Fibroblast of mammary gland (primary cell): Measurements from ENCODE around the gene RBM15B.

Experiments used
- DNase-seq: peaks from one replicate; pipeline ENCODE4 v3.0.0-alpha.2; 2010; ENCODE audit warnings: low read depth
- H3K4me3 ChIP-seq: 2 replicates; pipeline ENCODE4 v1.5.1; 2011; ENCODE audit warnings: low read depth, mild to moderate bottlenecking, low read length, moderate library complexity; ENCODE audit not compliant: control insufficient read depth
- TF ChIP-seq, protein P1 (sequence below): conservative IDR thresholded peaks from 2 replicates; pipeline ENCODE4 v1.5.1; 2011; ENCODE audit warnings: low read depth, low read length, inconsistent platforms; ENCODE audit not compliant: control insufficient read depth, insufficient read depth

Gene RBM15B

DNA sequence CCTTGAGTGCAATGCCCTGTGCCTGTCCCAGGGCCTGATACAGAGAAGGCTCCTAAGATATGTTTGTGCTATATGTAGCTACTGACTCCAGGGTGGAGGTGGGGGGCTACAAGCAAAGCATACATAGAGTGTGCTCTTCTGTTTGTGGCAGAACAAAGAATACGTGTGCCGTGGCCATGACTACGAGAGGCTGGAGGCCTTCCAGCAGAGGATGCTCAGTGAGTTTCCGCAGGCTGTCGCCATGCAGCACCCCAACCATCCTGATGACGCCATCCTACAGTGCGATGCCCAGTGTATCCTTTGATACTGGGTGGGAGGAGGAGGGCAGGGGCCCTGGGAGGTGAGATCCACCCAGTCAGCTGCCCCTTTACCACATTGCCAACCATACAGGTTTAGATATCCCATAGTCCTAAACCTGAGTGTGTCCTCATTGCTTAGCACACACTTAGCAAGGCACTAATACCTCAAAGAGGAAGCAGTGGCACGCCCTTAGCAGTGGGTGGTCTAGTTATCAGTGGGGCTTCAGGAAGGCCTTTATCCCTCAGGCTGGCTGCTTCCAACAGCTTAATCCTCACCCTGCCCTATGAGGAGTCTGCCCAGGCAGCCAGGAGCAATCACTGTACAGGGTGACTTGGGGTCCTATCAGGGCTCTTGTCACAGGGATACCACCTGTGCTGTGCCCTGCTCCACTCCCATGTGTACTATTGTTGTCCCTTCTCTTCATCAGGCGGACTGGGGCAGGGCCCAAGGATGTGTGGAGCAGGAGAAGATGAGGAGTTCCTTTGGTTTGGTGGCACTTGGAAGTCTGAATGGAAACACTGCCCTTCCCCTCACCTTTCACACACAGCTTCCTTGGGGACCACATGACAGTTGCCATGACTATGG lies 36.1 kb upstream of the RBM15B start:
- TF ChIP-seq, protein P1, sequence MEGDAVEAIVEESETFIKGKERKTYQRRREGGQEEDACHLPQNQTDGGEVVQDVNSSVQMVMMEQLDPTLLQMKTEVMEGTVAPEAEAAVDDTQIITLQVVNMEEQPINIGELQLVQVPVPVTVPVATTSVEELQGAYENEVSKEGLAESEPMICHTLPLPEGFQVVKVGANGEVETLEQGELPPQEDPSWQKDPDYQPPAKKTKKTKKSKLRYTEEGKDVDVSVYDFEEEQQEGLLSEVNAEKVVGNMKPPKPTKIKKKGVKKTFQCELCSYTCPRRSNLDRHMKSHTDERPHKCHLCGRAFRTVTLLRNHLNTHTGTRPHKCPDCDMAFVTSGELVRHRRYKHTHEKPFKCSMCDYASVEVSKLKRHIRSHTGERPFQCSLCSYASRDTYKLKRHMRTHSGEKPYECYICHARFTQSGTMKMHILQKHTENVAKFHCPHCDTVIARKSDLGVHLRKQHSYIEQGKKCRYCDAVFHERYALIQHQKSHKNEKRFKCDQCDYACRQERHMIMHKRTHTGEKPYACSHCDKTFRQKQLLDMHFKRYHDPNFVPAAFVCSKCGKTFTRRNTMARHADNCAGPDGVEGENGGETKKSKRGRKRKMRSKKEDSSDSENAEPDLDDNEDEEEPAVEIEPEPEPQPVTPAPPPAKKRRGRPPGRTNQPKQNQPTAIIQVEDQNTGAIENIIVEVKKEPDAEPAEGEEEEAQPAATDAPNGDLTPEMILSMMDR, result no peak
- DNase-seq, result no peak
- no peak overlapping the region for H3K4me3 ChIP-seq

DNA sequence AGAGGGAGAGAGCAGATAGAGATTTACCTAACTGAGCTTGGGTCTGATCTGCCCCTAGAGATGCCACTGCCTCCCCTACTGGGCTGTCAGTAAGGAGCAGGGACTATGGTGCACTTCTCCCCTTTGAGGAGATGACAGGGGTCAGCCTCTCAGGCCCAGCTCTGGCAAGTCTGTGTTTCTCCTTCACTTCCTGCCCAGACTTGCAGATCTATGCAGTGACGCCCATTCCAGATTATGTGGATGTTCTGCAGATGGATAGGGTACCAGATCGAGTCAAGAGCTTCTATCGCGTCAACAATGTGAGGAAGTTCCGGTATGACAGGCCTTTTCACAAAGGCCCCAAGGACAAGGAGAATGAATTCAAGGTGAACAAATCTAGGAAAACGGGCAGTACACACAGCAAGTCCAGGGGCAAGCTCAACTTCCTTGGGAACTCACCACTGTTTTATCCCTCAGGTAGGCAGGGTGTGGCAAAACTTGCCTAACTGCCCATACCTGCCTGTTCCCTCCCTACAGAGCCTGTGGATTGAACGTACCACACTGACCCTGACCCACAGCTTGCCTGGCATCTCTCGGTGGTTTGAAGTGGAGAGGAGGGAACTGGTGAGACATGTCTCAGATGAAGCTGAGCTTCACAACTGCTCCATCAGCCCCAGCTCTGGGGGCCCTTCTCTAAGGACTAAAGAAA lies 35.0 kb upstream of the RBM15B start:
- H3K4me3 ChIP-seq, result no peak overlapping the region
- DNase-seq, result no peak
- TF ChIP-seq, protein P1, result no peak

DNA sequence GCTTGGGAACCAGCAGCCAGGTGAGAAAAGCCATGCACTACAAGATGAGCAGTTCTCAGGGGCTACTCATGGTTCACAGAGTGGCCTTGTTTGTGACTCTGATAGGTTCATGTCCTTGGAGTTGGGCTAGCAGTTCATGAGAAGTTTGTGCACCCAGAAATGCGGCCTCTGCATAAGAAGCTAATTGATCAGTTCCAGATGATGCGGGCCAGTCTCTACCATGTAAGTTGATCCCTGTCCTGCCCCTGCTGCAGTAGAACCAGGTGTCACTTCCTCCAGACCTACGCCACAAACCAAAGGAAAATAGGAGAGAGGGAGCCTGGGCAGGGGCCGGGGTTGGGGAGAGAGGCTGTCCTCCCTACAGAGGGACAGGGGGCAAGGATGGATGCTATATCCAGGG lies 33.2 kb upstream of the RBM15B start:
- no peak overlapping the region for H3K4me3 ChIP-seq
- DNase-seq, result no peak
- TF ChIP-seq, protein P1, result no peak

DNA sequence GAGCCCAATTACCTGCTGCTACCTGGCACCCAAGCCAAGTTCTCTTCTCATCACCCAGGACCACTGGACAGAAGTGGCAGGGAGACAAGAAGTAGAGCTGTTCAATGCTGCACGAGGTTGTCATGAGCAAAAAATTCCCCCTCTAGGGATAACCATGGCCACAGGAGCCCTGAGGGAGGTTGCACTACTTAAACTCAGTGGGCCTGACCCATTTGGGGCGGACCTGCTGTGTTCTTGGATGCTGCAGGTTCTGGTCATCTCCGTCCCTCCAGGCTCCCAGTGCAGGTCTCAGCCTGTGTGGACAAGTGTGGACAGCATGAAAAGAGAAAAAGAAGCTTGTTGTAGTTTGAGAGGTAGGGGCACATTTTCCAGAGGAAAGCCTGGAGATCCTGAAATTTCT lies 32.1 kb upstream of the RBM15B start:
- H3K4me3 ChIP-seq, result no peak overlapping the region
- TF ChIP-seq, protein P1, result no peak
- DNase-seq, result no peak

- TF ChIP-seq, protein P1, result no peak
- no peak overlapping the region for H3K4me3 ChIP-seq
- no peak for DNase-seq
Measured at GRCh38 chr3:51360806-51361205, 30.3 kb upstream of the RBM15B start.

GRCh38 chr3:51361746-51362145 lies 29.3 kb upstream of the RBM15B start:
- H3K4me3 ChIP-seq, result no peak overlapping the region
- TF ChIP-seq, protein P1, result no peak
- no peak for DNase-seq
